CD8-positive, alpha-beta memory T cell (primary cell): Measurements from ENCODE around the gene RIPPLY2. TPM values are rescaled to one million over a fixed set of nuclear protein-coding genes. Genes with fewer than 3 reads are reported as not detected.
"Not testable (repeated sequence)": the region's sequence is repeated elsewhere in the genome, so short reads cannot be mapped to it uniquely, and the experiment has no call there.

Source experiments
- CTCF ChIA-PET: fragments of 350-600 bp; sonication (Branson Sonifier 250); formaldehyde crosslinking; loops from one replicate; lab custom pipeline; 2021; ENCODE audit warnings: antibody characterized with exemption; lab: Charles Lee
- POLR2A ChIA-PET: fragments of 350-600 bp; sonication (Branson Sonifier 250); formaldehyde crosslinking; loops from one replicate; lab custom pipeline; 2021; ENCODE audit warnings: antibody characterized with exemption; lab: Charles Lee
- DNase-seq, 5 donors: peaks; one replicate each; pipeline versions ENCODE4 v3.0.0 to v3.0.0-alpha.2; 2020 to 2022; ENCODE audit warnings: mixed read lengths in 1 of 5
- H3K27ac ChIP-seq: one replicate; pipeline ENCODE4 v1.7.0; 2013; ENCODE audit warnings: low read depth, mild to moderate bottlenecking, low read length, moderate library complexity
- H3K27me3 ChIP-seq: 2 replicates; pipeline ENCODE4 v1.7.0; 2013; ENCODE audit warnings: low read length, mild to moderate bottlenecking; ENCODE audit not compliant: insufficient read depth, poor library complexity, severe bottlenecking
- H3K36me3 ChIP-seq: 2 replicates; pipeline ENCODE4 v1.7.0; 2013; ENCODE audit warnings: mild to moderate bottlenecking, low read length, moderate library complexity; ENCODE audit not compliant: insufficient read depth
- H3K4me1 ChIP-seq: 2 replicates; pipeline ENCODE4 v1.7.0; 2013; ENCODE audit warnings: mild to moderate bottlenecking, low read length, moderate library complexity; ENCODE audit not compliant: insufficient read depth
- H3K4me3 ChIP-seq: 2 replicates; pipeline ENCODE4 v1.7.0; 2013; ENCODE audit warnings: mild to moderate bottlenecking, low read length
- H3K9me3 ChIP-seq: 2 replicates; pipeline ENCODE4 v1.7.0; 2013; ENCODE audit warnings: mild to moderate bottlenecking, low read length
- H3K27ac Mint-ChIP-seq, 8 donors: one replicate each; pipeline ENCODE4 v1.8.0; 2020 to 2021; ENCODE audit warnings: mixed read lengths in 8 of 8, mild to moderate bottlenecking in 6 of 8, inconsistent platforms in 3 of 8, moderate library complexity in 3 of 8
- H3K27me3 Mint-ChIP-seq, 2 donors: one replicate each; pipeline ENCODE4 v1.8.0; 2020 to 2021; ENCODE audit warnings: mixed read lengths in 2 of 2, mild to moderate bottlenecking in 1 of 2, moderate library complexity in 1 of 2
- H3K36me3 Mint-ChIP-seq, 3 donors: one replicate each; pipeline ENCODE4 v1.8.0; 2020 to 2021; ENCODE audit warnings: mixed read lengths in 3 of 3, inconsistent platforms in 1 of 3, mild to moderate bottlenecking in 1 of 3
- H3K4me1 Mint-ChIP-seq, 3 donors: one replicate each; pipeline ENCODE4 v1.8.0; 2020 to 2021; ENCODE audit warnings: mixed read lengths in 3 of 3, inconsistent platforms in 1 of 3, mild to moderate bottlenecking in 1 of 3
- H3K4me3 Mint-ChIP-seq, 7 donors: one replicate each; pipeline ENCODE4 v1.8.0; 2020 to 2021; ENCODE audit warnings: mixed read lengths in 7 of 7, mild to moderate bottlenecking in 6 of 7, moderate library complexity in 4 of 7, inconsistent platforms in 2 of 7
- H3K9me3 Mint-ChIP-seq, 5 donors: one replicate each; pipeline ENCODE4 v1.8.0; 2020 to 2022; ENCODE audit warnings: mixed read lengths in 5 of 5, mild to moderate bottlenecking in 3 of 5, moderate library complexity in 2 of 5, inconsistent platforms in 1 of 5
- polyA plus RNA-seq: library from polyadenylated mRNA; unstranded; fragments of 300-500 nt; fragmentation: Illumina TruSeq; gene quantifications from one replicate; pipeline ENCODE4 v1.2.3, GENCODE V29; 2021
- total RNA-seq, 2 experiments: library from RNA; stranded (reverse); gene quantifications; one replicate each; pipeline ENCODE4 v1.2.3, GENCODE V29; 2021

RIPPLY2 gene, protein sequence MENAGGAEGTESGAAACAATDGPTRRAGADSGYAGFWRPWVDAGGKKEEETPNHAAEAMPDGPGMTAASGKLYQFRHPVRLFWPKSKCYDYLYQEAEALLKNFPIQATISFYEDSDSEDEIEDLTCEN
- total RNA-seq (not detected), polyA plus RNA-seq (not detected)

DNA sequence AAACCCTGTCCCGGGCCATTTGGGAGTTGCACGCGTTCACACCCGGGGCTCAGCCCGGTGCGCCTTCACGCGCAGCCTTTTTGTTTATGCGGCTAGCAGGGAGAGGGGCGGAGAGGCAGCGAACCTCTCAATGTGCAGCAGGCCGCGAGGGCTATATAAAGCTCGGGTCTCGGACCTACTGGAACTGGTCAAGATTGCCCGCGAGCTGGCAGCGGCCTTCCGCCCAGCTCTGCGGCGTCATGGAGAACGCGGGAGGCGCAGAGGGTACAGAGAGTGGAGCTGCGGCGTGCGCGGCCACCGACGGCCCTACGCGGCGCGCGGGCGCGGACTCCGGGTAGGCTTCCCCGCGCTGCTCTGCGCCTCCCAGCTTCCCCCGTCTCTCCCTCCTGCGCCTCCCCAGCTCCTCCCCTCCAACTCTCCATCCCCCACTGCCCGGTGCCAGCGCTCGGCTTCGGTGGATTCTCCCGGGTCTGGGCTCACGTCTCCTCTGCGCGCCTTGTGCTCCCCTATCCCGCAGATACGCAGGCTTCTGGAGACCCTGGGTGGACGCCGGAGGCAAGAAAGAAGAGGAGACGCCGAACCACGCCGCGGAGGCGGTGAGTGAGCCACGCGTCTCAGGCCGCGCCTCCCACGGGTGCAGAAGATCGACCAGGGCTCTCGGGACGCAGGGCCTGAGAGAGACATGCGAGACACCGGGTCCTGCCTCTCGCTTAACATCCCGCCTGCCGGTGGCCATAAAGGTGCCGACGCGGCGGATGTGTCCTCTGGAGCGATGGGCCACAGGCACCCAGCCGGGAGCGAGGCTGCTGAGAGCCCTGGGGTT is at the start of gene RIPPLY2:
Gene RIPPLY2, plus strand, starts transcription at position 183 of the 823 bp plus-strand sequence. Its CDS starts 57 bp downstream, at position 240.
- DNase-seq, result peak in 1 of 5 donors; percentile 37
- no peak within 1 kb of the TSS for H3K27ac ChIP-seq
- H3K27me3 Mint-ChIP-seq, result peaks cover 52 to 72% of the 10 kb centered on the region in 2 donors
- POLR2A ChIA-PET, result no interaction called here
- peaks cover 6 to 20% (median 6%) of the 10 kb centered on the region in 3 donors for H3K4me1 Mint-ChIP-seq
- peaks cover 2% of the 10 kb centered on the region for H3K4me1 ChIP-seq
- H3K27ac Mint-ChIP-seq, result no peak within 1 kb of the TSS
- no peaks in the 10 kb centered on the region for H3K36me3 Mint-ChIP-seq
- H3K4me3 Mint-ChIP-seq, result peak within 1 kb of the TSS in 6 of 7 donors; percentile 46 to 69 (median 60)
- CTCF ChIA-PET, result no interaction called here
- no peaks in the 10 kb centered on the region for H3K9me3 ChIP-seq
- no peaks in the 10 kb centered on the region for H3K9me3 Mint-ChIP-seq
- H3K36me3 ChIP-seq, result no peaks in the 10 kb centered on the region
- H3K4me3 ChIP-seq, result no peak within 1 kb of the TSS
- H3K27me3 ChIP-seq, result peaks cover 28% of the 10 kb centered on the region

DNA sequence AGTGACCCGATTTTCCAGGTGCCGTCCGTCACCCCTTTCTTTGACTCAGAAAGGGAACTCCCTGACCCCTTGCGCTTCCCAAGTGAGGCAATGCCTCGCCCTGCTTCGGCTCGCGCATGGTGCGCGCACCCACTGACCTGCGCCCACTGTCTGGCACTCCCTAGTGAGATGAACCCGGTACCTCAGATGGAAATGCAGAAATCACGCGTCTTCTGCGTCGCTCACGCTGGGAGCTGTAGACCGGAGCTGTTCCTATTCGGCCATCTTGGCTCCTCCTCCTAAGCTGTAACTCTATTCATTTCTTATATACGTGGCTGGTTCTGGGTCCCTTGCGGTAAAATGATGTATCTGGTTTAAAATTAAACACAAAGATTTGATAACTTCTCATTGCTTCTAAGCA is 49.7 kb upstream of the RIPPLY2 start:
- H3K9me3 Mint-ChIP-seq, H3K27ac ChIP-seq, H3K27me3 Mint-ChIP-seq, H3K36me3 ChIP-seq, H3K4me1 ChIP-seq, H3K4me1 Mint-ChIP-seq, DNase-seq, H3K4me3 Mint-ChIP-seq, POLR2A ChIA-PET, H3K27ac Mint-ChIP-seq, H3K9me3 ChIP-seq, H3K27me3 ChIP-seq, H3K4me3 ChIP-seq, CTCF ChIA-PET, H3K36me3 Mint-ChIP-seq: not testable (repeated sequence)

DNA sequence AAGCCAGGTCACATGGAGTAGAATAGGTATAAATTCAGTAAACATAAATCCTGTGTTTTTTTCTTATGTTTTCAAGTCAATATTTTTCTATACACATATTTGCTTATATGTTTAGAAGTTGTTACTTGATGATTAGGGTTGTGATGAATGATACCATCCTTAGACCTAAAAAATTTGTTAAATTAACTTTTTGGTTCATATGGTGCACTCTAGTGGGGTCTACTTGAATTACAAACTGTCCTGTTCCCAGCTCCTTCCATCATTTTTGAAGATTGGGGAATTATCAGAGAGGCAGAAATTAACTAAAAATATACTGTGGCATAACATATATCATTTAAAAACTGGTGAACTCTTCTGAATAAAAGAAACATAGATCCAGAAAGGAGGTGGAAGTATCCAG is 48.3 kb upstream of the RIPPLY2 start:
- Mint-ChIP-seq H3K4me3 (no peak overlapping the region), H3K4me1 (no peaks in the 10 kb centered on the region), H3K9me3 (peaks cover 0 to 5% (median 0%) of the 10 kb centered on the region in 5 donors), H3K27ac (no peak overlapping the region), H3K36me3 (no peaks in the 10 kb centered on the region), H3K27me3 (peaks cover 5 to 10% of the 10 kb centered on the region in 2 donors)
- no peaks in the 10 kb centered on the region for H3K9me3 ChIP-seq
- no peak overlapping the region for H3K4me3 ChIP-seq
- no peak overlapping the region for H3K27ac ChIP-seq
- H3K36me3 ChIP-seq, result no peaks in the 10 kb centered on the region
- no peak for DNase-seq
- POLR2A ChIA-PET, result no interaction called here
- H3K27me3 ChIP-seq, result no peaks in the 10 kb centered on the region
- no peaks in the 10 kb centered on the region for H3K4me1 ChIP-seq
- CTCF ChIA-PET, result no interaction called here

DNA sequence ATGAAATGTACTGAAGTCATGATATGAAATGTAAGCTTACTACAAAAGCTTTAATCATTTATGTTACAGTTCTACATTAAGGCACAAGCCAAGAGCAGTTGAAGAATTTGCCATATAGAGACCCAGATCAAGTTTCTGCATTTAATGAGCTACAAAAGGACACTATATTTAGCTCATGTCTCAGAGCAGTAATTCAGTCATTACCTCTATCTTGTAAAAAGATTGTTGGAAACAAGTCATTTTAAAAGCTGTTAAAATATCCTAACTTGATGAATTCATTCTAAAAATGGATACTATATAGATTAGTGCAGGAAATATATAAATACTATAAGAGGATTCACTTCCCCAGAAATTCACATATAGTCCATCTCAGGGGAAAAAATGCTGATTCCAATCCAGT is 45.2 kb upstream of the RIPPLY2 start:
- H3K4me3 Mint-ChIP-seq, result no peak overlapping the region
- no peak for DNase-seq
- Histone ChIP-seq H3K27me3 (no peaks in the 10 kb centered on the region), H3K36me3 (no peaks in the 10 kb centered on the region), H3K9me3 (no peaks in the 10 kb centered on the region), H3K27ac (no peak overlapping the region), H3K4me1 (no peaks in the 10 kb centered on the region), H3K4me3 (no peak overlapping the region)
- no peak overlapping the region for H3K27ac Mint-ChIP-seq
- CTCF ChIA-PET, result no interaction called here
- no peaks in the 10 kb centered on the region for H3K36me3 Mint-ChIP-seq
- H3K9me3 Mint-ChIP-seq, result peaks cover 0 to 3% (median 0%) of the 10 kb centered on the region in 5 donors
- POLR2A ChIA-PET, result no interaction called here
- peaks cover 5 to 10% of the 10 kb centered on the region in 2 donors for H3K27me3 Mint-ChIP-seq
- H3K4me1 Mint-ChIP-seq, result no peaks in the 10 kb centered on the region

DNA sequence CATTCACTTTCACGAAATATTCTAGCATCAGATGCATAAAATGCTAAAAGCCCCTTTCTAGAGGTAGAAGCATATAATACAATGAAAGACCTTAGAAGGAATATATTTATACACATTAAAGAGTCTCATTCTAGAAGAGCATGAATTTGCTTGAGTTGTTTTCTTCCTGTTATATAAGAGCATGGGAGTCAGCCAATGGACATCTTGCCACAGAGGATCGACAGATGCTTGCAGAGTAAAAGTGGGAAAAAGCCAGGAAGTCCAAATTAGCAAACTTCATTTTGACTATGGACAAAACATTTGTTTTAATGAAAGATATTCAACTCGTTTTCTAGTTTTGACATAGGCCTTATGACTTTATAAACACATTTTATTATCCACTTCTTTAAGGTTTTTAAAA is 44.2 kb upstream of the RIPPLY2 start:
- no peak overlapping the region for H3K4me3 ChIP-seq
- H3K36me3 ChIP-seq, result no peaks in the 10 kb centered on the region
- no peak overlapping the region for H3K4me3 Mint-ChIP-seq
- peaks cover 2 to 7% of the 10 kb centered on the region in 2 donors for H3K27me3 Mint-ChIP-seq
- no peaks in the 10 kb centered on the region for H3K4me1 ChIP-seq
- H3K27me3 ChIP-seq, result no peaks in the 10 kb centered on the region
- no peaks in the 10 kb centered on the region for H3K4me1 Mint-ChIP-seq
- CTCF ChIA-PET, result no interaction called here
- DNase-seq, result no peak
- POLR2A ChIA-PET, result no interaction called here
- H3K36me3 Mint-ChIP-seq, result no peaks in the 10 kb centered on the region
- no peak overlapping the region for H3K27ac Mint-ChIP-seq
- no peaks in the 10 kb centered on the region for H3K9me3 ChIP-seq
- no peak overlapping the region for H3K27ac ChIP-seq
- H3K9me3 Mint-ChIP-seq, result peaks cover 0 to 3% (median 0%) of the 10 kb centered on the region in 5 donors

DNA sequence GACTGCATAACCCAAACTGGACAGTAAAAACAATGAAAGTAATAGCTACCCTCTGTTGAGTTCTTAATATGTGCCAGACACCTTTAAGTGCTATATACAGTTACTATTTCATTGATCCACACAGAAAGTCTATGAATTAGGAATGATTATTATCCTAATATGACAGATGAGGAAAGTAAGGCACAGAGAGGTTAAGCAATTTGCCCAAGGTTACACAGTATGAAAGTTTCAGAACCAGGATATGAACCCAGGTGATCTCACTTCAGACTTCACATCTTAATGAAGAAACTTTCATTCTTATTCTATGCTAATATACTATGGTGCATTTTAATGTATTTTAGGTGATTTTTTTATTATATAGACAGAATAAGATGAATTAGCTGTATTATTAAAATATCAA is 40.6 kb upstream of the RIPPLY2 start:
- ChIA-PET CTCF (no interaction called here), POLR2A (no interaction called here)
- H3K27me3 Mint-ChIP-seq, result peaks cover 1 to 9% of the 10 kb centered on the region in 2 donors

DNA sequence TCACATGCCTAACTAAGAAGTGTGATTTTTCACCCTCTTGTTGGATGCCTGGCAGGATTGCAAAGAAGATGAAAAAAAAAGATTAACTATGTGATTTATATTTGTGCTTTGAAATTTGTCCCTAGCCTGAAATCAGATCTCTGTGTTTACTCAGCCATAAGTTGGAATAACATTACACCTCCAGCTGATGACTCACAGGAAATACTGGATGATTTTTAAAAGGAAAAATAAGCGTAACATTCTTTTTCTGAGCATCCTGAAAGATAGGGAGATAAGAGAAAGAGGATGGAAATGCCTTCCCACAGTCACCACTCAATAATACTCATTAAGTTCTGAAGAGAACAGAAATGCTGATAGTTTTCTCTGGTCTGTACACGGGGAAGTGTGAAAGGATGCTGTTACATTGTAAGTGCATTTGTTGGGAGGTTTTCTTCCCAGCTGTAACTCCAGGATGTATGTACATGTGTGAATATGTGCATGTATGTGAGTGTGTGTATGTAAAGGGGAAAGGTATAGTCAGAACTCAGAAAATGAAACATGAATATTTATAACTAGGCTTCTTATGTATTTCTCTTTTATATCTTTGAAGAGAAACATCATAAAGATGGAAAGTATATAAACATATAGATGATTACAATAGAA is 37.4 kb upstream of the RIPPLY2 start:
- no peak overlapping the region for H3K27ac Mint-ChIP-seq
- no peaks in the 10 kb centered on the region for H3K36me3 ChIP-seq
- ChIA-PET POLR2A (no interaction called here), CTCF (no interaction called here)
- no peaks in the 10 kb centered on the region for H3K4me1 Mint-ChIP-seq
- H3K9me3 Mint-ChIP-seq, result no peaks in the 10 kb centered on the region
- peaks cover 2 to 14% of the 10 kb centered on the region in 2 donors for H3K27me3 Mint-ChIP-seq
- H3K4me1 ChIP-seq, result no peaks in the 10 kb centered on the region
- H3K4me3 Mint-ChIP-seq, result no peak overlapping the region
- H3K27me3 ChIP-seq, result no peaks in the 10 kb centered on the region
- H3K36me3 Mint-ChIP-seq, result no peaks in the 10 kb centered on the region
- H3K9me3 ChIP-seq, result no peaks in the 10 kb centered on the region
- H3K4me3 ChIP-seq, result no peak overlapping the region
- no peak for DNase-seq
- H3K27ac ChIP-seq, result no peak overlapping the region

More for the DNA sequence above, 40.6 kb upstream of the RIPPLY2 start:
- H3K27ac ChIP-seq, result no peak overlapping the region
- Mint-ChIP-seq H3K36me3 (no peaks in the 10 kb centered on the region), H3K4me1 (no peaks in the 10 kb centered on the region), H3K27ac (no peak overlapping the region), H3K4me3 (no peak overlapping the region), H3K9me3 (no peaks in the 10 kb centered on the region)
- H3K27me3 ChIP-seq, result no peaks in the 10 kb centered on the region
- no peaks in the 10 kb centered on the region for H3K36me3 ChIP-seq
- DNase-seq, result no peak
- no peak overlapping the region for H3K4me3 ChIP-seq
- no peaks in the 10 kb centered on the region for H3K9me3 ChIP-seq
- no peaks in the 10 kb centered on the region for H3K4me1 ChIP-seq

DNA sequence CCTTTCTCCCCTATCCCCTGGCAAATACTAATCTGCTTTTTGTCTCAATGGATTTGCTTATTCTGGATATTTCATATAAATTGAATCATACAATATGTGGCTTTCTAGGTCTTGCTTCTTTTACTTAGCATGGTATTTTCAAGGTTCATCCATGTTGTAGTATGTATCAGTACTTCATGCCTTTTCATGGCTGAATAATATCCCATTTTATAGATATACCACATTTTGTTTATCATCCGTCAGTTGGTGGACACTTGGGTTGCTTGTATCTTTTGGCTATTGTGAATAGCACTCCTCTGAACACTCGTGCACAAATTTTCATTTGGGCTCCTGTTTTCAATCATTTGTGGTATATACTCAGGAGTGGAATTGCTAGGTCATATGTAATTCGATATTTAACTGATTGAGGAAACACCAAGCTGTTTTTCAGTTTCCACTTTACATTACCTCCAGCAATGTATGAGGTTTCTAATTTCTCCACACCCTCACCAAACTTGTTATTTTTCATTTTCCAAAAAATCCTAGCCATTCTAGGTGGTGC is 30.5 kb upstream of the RIPPLY2 start:
- Histone ChIP-seq H3K27me3 (no peaks in the 10 kb centered on the region), H3K27ac (no peak overlapping the region), H3K36me3 (no peaks in the 10 kb centered on the region), H3K4me3 (no peak overlapping the region), H3K9me3 (no peaks in the 10 kb centered on the region), H3K4me1 (no peaks in the 10 kb centered on the region)
- ChIA-PET CTCF (no interaction called here), POLR2A (no interaction called here)
- H3K4me3 Mint-ChIP-seq, result no peak overlapping the region
- peaks cover 7 to 22% of the 10 kb centered on the region in 2 donors for H3K27me3 Mint-ChIP-seq
- no peak for DNase-seq
- no peaks in the 10 kb centered on the region for H3K9me3 Mint-ChIP-seq
- no peak overlapping the region for H3K27ac Mint-ChIP-seq
- H3K36me3 Mint-ChIP-seq, result no peaks in the 10 kb centered on the region
- H3K4me1 Mint-ChIP-seq, result no peaks in the 10 kb centered on the region
